Measurements from ENCODE around the gene DTYMK. TPM values are rescaled to one million over a fixed set of nuclear protein-coding genes. Genes with fewer than 3 reads are reported as not detected.

Gene DTYMK
- total RNA-seq, 1 experiment from 2014 or later, result 155 TPM

DNA sequence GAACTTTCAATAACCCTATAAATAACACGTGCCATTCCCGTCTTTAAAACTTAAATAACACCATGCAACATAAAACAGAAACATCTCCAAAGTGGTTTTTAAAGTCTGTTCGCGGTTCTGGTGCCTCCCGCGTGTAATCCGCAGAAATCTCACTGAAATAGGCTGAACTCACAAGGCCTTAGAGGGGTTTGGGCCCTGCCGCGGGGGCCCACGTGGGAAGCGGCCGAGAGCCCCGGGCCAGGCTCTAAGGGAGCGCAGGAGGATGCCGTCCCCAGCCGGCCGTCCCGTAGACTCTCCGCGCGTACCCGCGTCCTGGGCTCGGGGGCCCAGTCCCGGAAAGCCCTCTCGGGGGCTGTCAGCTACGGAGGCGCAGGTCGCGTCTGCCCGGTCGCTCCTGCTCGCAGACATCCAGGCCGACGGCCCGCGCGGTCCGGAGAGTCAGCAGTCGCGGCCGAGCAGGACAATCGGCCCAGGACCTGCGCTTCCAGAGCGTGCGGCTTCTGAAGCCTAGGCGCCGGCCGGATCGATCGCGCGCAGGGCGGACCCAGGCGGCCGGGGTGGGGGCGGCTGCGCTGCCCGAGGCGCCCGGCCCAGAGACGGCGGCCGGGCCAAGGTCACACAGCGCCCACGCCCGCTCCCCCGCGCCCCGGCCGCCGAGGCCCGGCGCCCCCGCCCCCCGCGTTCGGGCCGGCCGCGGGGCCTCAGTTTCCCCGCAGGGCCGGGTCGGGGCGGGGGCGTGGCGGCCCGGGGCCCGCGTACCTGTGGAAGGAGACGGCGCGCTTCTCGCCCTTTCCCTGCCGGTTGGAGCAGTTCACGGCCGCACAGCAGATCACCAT, 50.2 kb downstream of the DTYMK start:
- Histone ChIP-seq H3K4me2 (ENCODE audit: low read length) (peak overlapping the region; percentile 100), H3F3A (ENCODE audit: low read length, unreplicated experiment) (no peaks in the 10 kb centered on the region), H2AFZ (ENCODE audit: low read length) (peak overlapping the region; percentile 87), H3K4me1 (ENCODE audit: insufficient read depth, low read length) (peaks cover 17% of the 10 kb centered on the region), H3K4me3 (ENCODE audit: low read length) (peak overlapping the region; percentile 100), H3K79me2 (ENCODE audit: low read length) (peaks cover 89% of the 10 kb centered on the region), H4K20me1 (ENCODE audit: low read length) (peaks cover 25% of the 10 kb centered on the region; the same call in 1 of the 2 replicates), H3K27ac (ENCODE audit: low read length) (peak overlapping the region; percentile 37), H3K9ac (ENCODE audit: low read length) (peak overlapping the region; percentile 97), H3K36me3 (ENCODE audit: low read depth, low read length) (peaks cover 22% of the 10 kb centered on the region), H3K9me3 (ENCODE audit: low read length) (no peaks in the 10 kb centered on the region), H3K9me2 (replicated peaks; ENCODE audit: low read length) (no peaks in the 10 kb centered on the region), H3K27me3 (ENCODE audit: low read length) (no peaks in the 10 kb centered on the region)
- ChIA-PET POLR2A (ENCODE audit: unreplicated experiment) (interaction anchor here (0.5 kb wide), 1 partner anchor 23 kb away, joined by 3 read pairs; no protein-coding TSS in a partner anchor), CTCF (interaction anchor here (0.6 kb wide), 1 partner anchor 223 kb away, joined by 3 read pairs; no protein-coding TSS in a partner anchor)
- ATAC-seq (peak; percentile 57), DNase-seq (peak; percentile 41)
- TF ChIP-seq EZH2phosphoT487 (IDR thresholded peaks at IDR 0.05; ENCODE audit: borderline replicate concordance, low read length) (no peak), EZH2 (IDR thresholded peaks at IDR 0.05; ENCODE audit: low read length, unreplicated experiment) (no peak), CTCF (conservative IDR thresholded peaks at IDR 0.05; ENCODE audit: low read depth, low read length) (no peak)
- BruUV-seq (replicated peaks), result no TSS peak
- intact Hi-C loops (cut with micrococcal nuclease), result loop anchor here (5.0 kb wide), 1 partner anchor 79 kb away; the partner anchor contains the start of gene BOK

DNA sequence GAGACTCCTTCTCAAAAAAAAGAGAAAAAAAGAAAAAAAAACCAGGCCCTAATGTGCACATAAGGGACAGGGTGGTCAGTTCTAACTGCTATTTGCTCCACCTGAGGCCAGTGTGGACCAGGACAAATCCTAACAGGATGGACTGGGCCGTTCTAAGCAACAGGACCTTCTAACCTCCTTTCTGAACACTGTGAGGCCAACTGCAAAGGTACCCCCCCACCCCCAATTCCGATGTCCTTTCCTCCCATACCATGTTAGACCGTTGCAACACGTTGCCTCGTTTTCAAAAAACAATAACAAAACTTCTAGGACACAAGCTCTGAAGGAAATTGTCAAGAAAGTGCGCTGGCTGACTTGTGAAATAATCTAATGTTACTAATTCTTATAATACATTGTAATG, 50.9 kb downstream of the DTYMK start:
- no peak for ATAC-seq
- POLR2A ChIA-PET (ENCODE audit: unreplicated experiment), result no interaction called here
- BruUV-seq (replicated peaks), result TSS peak; percentile 31

More for the DNA sequence above, 50.9 kb downstream of the DTYMK start:
- Histone ChIP-seq H4K20me1 (ENCODE audit: low read length) (peaks cover 25% of the 10 kb centered on the region; the same call in 1 of the 2 replicates), H3F3A (ENCODE audit: low read length, unreplicated experiment) (no peaks in the 10 kb centered on the region), H3K36me3 (ENCODE audit: low read depth, low read length) (peaks cover 22% of the 10 kb centered on the region), H3K9me3 (ENCODE audit: low read length) (no peaks in the 10 kb centered on the region), H3K9ac (ENCODE audit: low read length) (peak overlapping the region; percentile 97), H2AFZ (ENCODE audit: low read length) (peak overlapping the region; percentile 87), H3K27ac (ENCODE audit: low read length) (peak overlapping the region; percentile 37; the same call in 1 of the 2 replicates), H3K4me3 (ENCODE audit: low read length) (peak overlapping the region; percentile 100), H3K79me2 (ENCODE audit: low read length) (peaks cover 89% of the 10 kb centered on the region), H3K27me3 (ENCODE audit: low read length) (no peaks in the 10 kb centered on the region), H3K4me1 (ENCODE audit: insufficient read depth, low read length) (peaks cover 17% of the 10 kb centered on the region), H3K4me2 (ENCODE audit: low read length) (peak overlapping the region; percentile 100), H3K9me2 (replicated peaks; ENCODE audit: low read length) (no peaks in the 10 kb centered on the region)
- TF ChIP-seq EZH2phosphoT487 (IDR thresholded peaks at IDR 0.05; ENCODE audit: borderline replicate concordance, low read length) (no peak), EZH2 (IDR thresholded peaks at IDR 0.05; ENCODE audit: low read length, unreplicated experiment) (no peak), CTCF (conservative IDR thresholded peaks at IDR 0.05; ENCODE audit: low read depth, low read length) (no peak)
- DNase-seq, result no peak
- intact Hi-C loops (cut with micrococcal nuclease), result loop anchor here (5.0 kb wide), 1 partner anchor 78 kb away; the partner anchor contains the start of gene BOK
- CTCF ChIA-PET, result interaction anchor here (0.6 kb wide), 1 partner anchor 223 kb away, joined by 3 read pairs; no protein-coding TSS in a partner anchor

All from PC-3 (cell line).